ENCODE measurements around the gene GSAP.

The GSAP gene

DNA sequence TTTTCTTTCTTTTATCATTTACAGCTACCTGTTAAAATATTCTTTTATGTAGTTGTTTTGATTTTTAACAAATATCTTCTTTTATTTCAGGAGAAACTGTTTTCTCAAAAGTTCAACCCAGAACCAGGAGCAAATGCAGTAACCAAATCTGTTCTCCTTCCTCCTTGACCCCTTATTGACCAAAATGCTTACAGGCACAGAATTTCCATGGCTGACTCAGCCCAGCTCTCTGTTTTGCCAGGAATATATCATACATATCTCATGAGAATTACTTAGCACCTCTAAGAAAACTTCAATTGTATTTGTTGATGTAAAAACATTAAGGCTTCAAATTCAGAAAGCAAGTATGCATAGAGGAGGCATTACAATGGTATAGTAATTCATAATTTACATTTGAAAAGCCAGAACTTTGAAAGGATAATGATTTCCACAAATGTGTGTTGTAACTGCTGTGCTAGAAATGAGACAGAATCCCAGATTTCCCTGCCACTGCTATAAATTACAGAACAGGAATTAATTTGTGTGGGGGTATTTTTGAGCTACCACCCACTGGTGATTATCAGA is 2.2 kb downstream of the GSAP start:
- Histone ChIP-seq H3K27me3 (ENCODE audit: insufficient read depth, low read depth, severe bottlenecking) (no peaks in the 10 kb centered on the region), H3K4me3 (ENCODE audit: low read depth, low read length) (no peak overlapping the region), H3K27ac (no peak overlapping the region), H3K9me3 (ENCODE audit: severe bottlenecking) (no peaks in the 10 kb centered on the region), H3K36me3 (no peaks in the 10 kb centered on the region)
- no peak for DNase-seq
- TF ChIP-seq, protein P1, sequence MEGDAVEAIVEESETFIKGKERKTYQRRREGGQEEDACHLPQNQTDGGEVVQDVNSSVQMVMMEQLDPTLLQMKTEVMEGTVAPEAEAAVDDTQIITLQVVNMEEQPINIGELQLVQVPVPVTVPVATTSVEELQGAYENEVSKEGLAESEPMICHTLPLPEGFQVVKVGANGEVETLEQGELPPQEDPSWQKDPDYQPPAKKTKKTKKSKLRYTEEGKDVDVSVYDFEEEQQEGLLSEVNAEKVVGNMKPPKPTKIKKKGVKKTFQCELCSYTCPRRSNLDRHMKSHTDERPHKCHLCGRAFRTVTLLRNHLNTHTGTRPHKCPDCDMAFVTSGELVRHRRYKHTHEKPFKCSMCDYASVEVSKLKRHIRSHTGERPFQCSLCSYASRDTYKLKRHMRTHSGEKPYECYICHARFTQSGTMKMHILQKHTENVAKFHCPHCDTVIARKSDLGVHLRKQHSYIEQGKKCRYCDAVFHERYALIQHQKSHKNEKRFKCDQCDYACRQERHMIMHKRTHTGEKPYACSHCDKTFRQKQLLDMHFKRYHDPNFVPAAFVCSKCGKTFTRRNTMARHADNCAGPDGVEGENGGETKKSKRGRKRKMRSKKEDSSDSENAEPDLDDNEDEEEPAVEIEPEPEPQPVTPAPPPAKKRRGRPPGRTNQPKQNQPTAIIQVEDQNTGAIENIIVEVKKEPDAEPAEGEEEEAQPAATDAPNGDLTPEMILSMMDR (IDR thresholded peaks at IDR 0.05; ENCODE audit: low read depth, low read length), result no peak

DNA sequence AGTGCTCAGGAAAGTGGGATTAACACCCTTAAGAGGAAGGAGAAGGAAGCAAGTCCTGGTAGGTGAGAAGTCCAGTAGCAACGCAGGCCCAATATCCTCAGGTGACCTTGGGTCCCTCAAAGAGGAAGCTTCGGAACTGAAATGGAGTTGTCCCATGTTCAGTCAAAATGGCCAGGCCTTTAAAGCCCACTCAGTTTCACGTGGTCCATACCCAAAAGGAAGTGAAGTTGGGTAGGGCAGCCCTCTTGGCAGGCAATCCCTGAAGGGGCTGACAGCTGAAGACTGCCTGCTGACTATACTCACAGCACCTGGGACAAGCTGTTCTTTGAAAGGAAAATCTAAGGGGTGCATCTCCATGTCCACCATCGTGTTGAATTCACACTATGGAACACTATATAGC is 3.0 kb downstream of the GSAP start:
- no peaks in the 10 kb centered on the region for H3K27me3 ChIP-seq (ENCODE audit: insufficient read depth, low read depth, severe bottlenecking)
- H3K9me3 ChIP-seq (ENCODE audit: severe bottlenecking), result no peaks in the 10 kb centered on the region
- H3K36me3 ChIP-seq, result no peaks in the 10 kb centered on the region
- no peak overlapping the region for H3K4me3 ChIP-seq (ENCODE audit: low read depth, low read length)
- TF ChIP-seq, protein P1 (IDR thresholded peaks at IDR 0.05; ENCODE audit: low read depth, low read length), result no peak
- DNase-seq, result no peak
- H3K27ac ChIP-seq, result no peak overlapping the region

DNA sequence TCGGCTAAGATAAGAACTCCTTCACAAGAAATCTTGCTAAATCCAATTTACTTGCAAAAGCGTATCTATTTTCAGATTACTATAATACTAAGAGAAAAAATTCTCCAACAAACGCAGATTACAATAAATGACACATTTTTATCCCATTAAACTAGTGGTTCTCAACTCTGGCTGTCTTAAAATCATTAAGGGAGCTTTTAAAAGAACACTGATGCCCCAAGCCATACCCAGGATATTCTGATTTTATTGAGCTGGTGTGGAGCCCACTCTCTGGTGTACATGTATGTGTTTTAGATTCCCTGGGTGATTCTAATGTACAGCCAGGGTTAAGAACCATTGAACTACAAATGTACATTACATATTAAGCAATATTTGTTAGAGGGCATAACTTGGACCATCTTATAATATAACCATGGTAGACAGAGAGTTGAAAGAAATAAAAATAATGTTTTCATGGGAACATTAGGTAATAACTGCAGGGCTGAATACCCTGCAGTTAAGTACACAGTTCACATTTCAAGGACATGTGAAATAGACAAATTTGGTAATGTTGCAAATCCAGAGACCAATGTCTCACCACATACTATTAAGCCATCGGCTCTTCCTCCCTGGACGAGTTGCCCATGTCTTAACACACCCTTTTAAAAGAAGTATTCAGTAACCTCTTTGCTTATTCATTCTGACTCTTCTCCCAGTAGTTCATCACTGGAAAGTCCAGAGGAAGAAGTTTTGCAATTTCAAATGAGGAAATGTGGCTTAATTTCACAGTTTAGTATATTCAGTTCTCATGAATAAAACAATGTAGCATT is 6.2 kb downstream of the GSAP start:
- DNase-seq, result no peak
- no peak overlapping the region for H3K27ac ChIP-seq
- H3K4me3 ChIP-seq (ENCODE audit: low read depth, low read length), result no peak overlapping the region
- no peaks in the 10 kb centered on the region for H3K27me3 ChIP-seq (ENCODE audit: insufficient read depth, low read depth, severe bottlenecking)
- TF ChIP-seq, protein P1 (IDR thresholded peaks at IDR 0.05; ENCODE audit: low read depth, low read length), result no peak
- no peaks in the 10 kb centered on the region for H3K36me3 ChIP-seq
- no peaks in the 10 kb centered on the region for H3K9me3 ChIP-seq (ENCODE audit: severe bottlenecking)

- no peaks in the 10 kb centered on the region for H3K36me3 ChIP-seq
- no peak overlapping the region for H3K4me3 ChIP-seq (ENCODE audit: low read depth, low read length)
Observed at GRCh38 chr7:77409005-77409738, 7.0 kb downstream of the GSAP start.

DNA sequence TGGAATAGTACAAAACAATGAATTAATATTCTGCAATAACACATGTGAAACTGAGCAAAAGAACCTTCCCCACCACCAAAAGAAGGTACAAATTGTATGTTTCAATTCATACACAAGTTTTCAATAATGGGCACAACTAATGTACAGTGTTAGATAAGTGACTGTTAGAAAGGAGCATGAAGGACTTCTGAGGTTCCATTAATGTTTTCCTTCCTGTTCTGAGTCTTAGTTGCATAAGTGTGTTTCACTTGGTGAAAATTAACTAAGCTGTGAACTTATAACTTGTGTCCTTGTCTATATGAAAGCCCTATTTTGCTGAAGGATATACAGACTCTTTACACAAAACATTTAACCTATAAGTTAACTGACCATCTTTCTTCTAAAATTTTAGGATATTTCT is 8.2 kb downstream of the GSAP start:
- Histone ChIP-seq H3K36me3 (no peaks in the 10 kb centered on the region), H3K27me3 (ENCODE audit: insufficient read depth, low read depth, severe bottlenecking) (no peaks in the 10 kb centered on the region), H3K4me3 (ENCODE audit: low read depth, low read length) (no peak overlapping the region), H3K27ac (no peak overlapping the region), H3K9me3 (ENCODE audit: severe bottlenecking) (no peaks in the 10 kb centered on the region)
- DNase-seq, result no peak
- TF ChIP-seq, protein P1 (IDR thresholded peaks at IDR 0.05; ENCODE audit: low read depth, low read length), result no peak

More at GRCh38 chr7:77409005-77409738, 7.0 kb downstream of the GSAP start:
- DNase-seq, result no peak
- no peaks in the 10 kb centered on the region for H3K27me3 ChIP-seq (ENCODE audit: insufficient read depth, low read depth, severe bottlenecking)
- TF ChIP-seq, protein P1 (IDR thresholded peaks at IDR 0.05; ENCODE audit: low read depth, low read length), result no peak
- H3K27ac ChIP-seq, result no peak overlapping the region
- H3K9me3 ChIP-seq (ENCODE audit: severe bottlenecking), result no peaks in the 10 kb centered on the region
